Ascending aorta (tissue), 2 donors: ENCODE data around the gene NRXN3. TPM values are rescaled to one million over a fixed set of nuclear protein-coding genes. Genes with fewer than 3 reads are reported as not detected.

Experiments
- DNase-seq, 2 donors: peaks; one replicate each; pipeline ENCODE4 v3.0.0-alpha.2; 2019; ENCODE audit warnings: low spot score in 2 of 2
- H3K27ac ChIP-seq, 2 donors: fragments of 200-600 bp; sonication (generic); one replicate each; pipeline ENCODE4 v1.5.1; 2016 to 2017; ENCODE audit warnings: mild to moderate bottlenecking in 1 of 2
- H3K27me3 ChIP-seq: fragments of 200-600 bp; sonication (generic); one replicate; pipeline ENCODE4 v1.5.1; 2017
- H3K36me3 ChIP-seq, 2 donors: fragments of 200-600 bp; sonication (generic); one replicate each; pipeline ENCODE4 v1.5.1; 2016
- H3K4me1 ChIP-seq, 2 donors: fragments of 200-600 bp; sonication (generic); one replicate each; pipeline ENCODE4 v1.5.1; 2016 to 2017; ENCODE audit warnings: mild to moderate bottlenecking in 1 of 2
- H3K4me3 ChIP-seq, 2 donors: fragments of 200-600 bp; sonication (generic); one replicate each; pipeline ENCODE4 v1.5.1; 2016 to 2017; ENCODE audit warnings: mild to moderate bottlenecking in 1 of 2
- H3K9me3 ChIP-seq, 2 donors: fragments of 200-600 bp; sonication (generic); one replicate each; pipeline ENCODE4 v1.5.1; 2016
- intact Hi-C: fragments of 100-400 bp; cut with DNase I; formaldehyde crosslinking; loops from one replicate; pipeline ENCODE4 v1.15.1; 2023
- total RNA-seq: library from RNA; depleted of rRNA; stranded (reverse); fragments of >200 nt; gene quantifications from one replicate; pipeline ENCODE4 v1.1.0, GENCODE V29; 2016
- TF ChIP-seq, protein P1 (sequence below), 3 experiments: fragments of 200-600 bp in 2 of 3; fragments of 450-650 bp in 1 of 3; sonication (generic) in 2 of 3; IDR thresholded peaks; one replicate each; pipeline ENCODE4 v1.5.1; 2016 to 2019; ENCODE audit warnings: antibody characterized with exemption in 3 of 3, mild to moderate bottlenecking in 1 of 3, moderate library complexity in 1 of 3

NRXN3 gene
- total RNA-seq, 1 donor from 2014 or later = 21.0 TPM

DNA sequence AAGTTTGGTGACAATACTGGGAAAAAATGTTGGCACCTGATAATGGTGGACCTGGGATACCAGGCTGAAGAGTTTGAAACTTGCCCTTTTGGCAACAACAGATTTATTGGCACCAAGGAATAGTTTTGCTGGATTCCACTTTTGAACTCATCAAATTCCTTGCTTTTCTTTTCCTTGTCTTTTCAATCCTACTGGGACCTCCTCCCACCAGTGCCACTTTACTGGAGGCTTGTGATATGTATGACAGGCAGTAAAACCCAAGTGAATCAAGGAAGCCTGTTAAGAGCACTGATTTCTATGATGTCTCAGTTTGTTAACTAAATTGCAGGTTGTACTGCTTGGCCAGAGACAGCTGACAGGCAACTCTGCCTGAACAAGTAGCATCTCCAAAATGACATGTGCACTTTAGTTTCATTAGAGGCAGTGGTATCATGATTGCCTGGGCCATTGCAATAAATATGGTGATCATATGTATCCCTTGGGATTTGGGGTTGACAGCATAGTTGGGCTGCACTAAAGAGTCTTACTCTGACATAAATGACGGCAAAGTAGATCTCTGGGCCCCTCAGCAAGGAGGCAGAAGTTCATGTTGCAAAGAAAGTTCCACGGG, 1475.7 kb downstream of the NRXN3 start:
- Histone ChIP-seq H3K36me3 (no peaks in the 10 kb centered on the region), H3K27ac (no peak overlapping the region), H3K4me3 (no peak overlapping the region), H3K9me3 (no peaks in the 10 kb centered on the region), H3K4me1 (no peaks in the 10 kb centered on the region), H3K27me3 (no peaks in the 10 kb centered on the region)
- no peak for DNase-seq
- intact Hi-C loops = no loop called here
- TF ChIP-seq, protein P1, sequence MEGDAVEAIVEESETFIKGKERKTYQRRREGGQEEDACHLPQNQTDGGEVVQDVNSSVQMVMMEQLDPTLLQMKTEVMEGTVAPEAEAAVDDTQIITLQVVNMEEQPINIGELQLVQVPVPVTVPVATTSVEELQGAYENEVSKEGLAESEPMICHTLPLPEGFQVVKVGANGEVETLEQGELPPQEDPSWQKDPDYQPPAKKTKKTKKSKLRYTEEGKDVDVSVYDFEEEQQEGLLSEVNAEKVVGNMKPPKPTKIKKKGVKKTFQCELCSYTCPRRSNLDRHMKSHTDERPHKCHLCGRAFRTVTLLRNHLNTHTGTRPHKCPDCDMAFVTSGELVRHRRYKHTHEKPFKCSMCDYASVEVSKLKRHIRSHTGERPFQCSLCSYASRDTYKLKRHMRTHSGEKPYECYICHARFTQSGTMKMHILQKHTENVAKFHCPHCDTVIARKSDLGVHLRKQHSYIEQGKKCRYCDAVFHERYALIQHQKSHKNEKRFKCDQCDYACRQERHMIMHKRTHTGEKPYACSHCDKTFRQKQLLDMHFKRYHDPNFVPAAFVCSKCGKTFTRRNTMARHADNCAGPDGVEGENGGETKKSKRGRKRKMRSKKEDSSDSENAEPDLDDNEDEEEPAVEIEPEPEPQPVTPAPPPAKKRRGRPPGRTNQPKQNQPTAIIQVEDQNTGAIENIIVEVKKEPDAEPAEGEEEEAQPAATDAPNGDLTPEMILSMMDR (IDR thresholded peaks at IDR 0.05) = no peak

DNA sequence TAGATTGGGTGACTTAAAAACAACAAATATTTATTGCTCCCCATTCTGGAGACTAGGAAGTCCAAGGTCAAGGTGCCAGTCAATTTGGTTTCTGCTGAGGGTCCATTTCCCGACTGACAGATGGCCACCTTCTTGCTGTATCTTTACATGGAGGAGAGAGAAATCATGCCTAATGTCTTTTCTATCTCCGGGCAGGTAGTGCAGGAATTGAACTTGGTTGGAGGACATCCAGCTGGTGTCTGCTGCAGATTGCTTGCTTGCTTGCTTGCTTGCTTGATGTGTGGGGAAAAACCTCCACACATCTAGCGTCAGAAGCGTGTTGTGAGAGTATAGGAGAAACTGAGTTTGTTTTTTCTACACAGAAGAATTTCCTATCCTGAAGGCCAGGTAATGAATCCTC, 1479.7 kb downstream of the NRXN3 start:
- intact Hi-C loops = loop anchor here (1.0 kb wide), 1 partner anchor 11 kb away; no protein-coding TSS in a partner anchor
- Histone ChIP-seq H3K27ac (no peak overlapping the region), H3K36me3 (no peaks in the 10 kb centered on the region), H3K9me3 (no peaks in the 10 kb centered on the region), H3K27me3 (no peaks in the 10 kb centered on the region), H3K4me3 (no peak overlapping the region), H3K4me1 (no peaks in the 10 kb centered on the region)
- DNase-seq = no peak
- TF ChIP-seq, protein P1 (IDR thresholded peaks at IDR 0.05) = no peak

DNA sequence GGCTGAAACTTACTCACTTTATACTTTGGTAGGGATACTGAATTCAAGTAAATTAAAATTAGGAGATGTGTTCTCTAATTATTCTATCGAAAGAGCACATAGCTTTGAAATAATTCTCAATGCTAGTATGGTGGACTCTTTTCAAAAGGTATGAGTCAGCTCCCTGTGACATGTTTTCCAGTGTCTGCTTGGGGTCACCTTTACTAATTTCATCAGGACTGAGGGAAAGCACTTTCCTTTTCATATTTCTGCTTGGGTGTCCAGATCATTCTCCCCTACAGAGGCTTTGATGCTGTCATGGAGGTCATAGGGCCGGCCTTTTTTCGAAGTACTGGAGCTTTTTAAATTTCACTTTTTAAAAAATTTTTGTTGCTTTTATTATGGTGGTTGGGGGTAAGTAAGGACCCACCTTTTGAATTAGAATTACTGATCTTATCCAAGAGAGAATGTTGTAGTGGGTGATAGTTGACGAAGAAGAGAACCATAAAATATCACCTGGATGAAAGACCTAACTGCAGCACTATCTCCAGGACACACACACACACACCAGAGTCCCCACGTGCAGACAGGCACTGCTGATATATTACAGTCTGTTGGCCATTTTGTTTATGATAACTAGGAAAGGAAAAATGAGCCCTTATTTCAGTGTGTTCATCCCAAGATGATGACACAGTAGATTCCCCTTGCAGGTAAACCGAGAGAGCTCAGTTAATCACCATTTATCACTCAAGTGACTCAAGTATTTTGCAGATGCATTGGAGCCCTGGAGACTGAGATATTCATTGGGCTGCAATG, 1482.5 kb downstream of the NRXN3 start:
- no peak overlapping the region for H3K4me3 ChIP-seq
- no peaks in the 10 kb centered on the region for H3K4me1 ChIP-seq
- no peak overlapping the region for H3K27ac ChIP-seq
- intact Hi-C loops = no loop called here
- DNase-seq = no peak
- TF ChIP-seq, protein P1 (IDR thresholded peaks at IDR 0.05) = no peak
- H3K36me3 ChIP-seq = no peaks in the 10 kb centered on the region
- H3K27me3 ChIP-seq = no peaks in the 10 kb centered on the region
- H3K9me3 ChIP-seq = no peaks in the 10 kb centered on the region

DNA sequence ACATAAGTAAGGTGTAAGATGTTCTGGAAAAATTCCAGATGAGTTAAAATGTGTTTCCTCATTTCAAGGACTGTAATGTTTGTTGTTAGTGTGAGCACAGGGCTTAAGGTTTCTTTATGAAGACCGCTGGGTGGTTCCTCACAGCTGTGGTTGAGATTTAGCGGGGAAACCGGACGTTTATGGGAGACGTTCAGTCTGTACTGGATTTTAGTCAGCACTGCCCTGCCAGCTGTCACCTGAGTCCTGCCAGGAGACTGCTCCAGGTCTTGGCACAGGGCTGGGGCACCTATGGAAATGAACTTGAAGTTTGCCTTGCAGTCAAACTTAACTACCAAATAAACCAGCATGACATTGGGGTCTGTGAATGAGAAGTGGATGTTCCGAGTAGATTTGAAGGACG, 1485.9 kb downstream of the NRXN3 start:
- no peaks in the 10 kb centered on the region for H3K4me1 ChIP-seq
- no peaks in the 10 kb centered on the region for H3K36me3 ChIP-seq
- DNase-seq = no peak
- intact Hi-C loops = no loop called here
- H3K27me3 ChIP-seq = no peaks in the 10 kb centered on the region
- H3K27ac ChIP-seq = no peak overlapping the region
- no peaks in the 10 kb centered on the region for H3K9me3 ChIP-seq
- no peak overlapping the region for H3K4me3 ChIP-seq
- TF ChIP-seq, protein P1 (IDR thresholded peaks at IDR 0.05) = no peak

DNA sequence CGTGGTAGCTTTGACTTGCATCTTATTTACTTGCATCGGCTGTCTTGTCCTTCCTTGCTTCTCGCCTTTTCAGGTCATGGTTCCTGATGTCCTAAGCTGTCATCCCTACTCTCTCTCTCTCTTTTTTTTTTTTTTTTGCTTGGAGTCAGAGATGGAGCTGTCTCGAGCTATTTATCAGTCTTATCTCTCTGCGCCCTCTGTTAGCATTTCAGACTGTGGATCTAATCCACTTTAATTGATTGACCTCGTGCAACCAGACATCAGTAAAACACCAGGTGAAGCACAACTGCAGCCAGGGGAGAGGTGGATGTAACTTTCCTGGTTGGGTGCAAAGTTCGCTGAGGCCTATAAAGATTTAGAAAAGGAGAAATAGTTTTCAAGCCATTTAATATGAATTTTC, 1486.3 kb downstream of the NRXN3 start:
- intact Hi-C loops = no loop called here
- Histone ChIP-seq H3K27ac (no peak overlapping the region), H3K4me1 (no peaks in the 10 kb centered on the region), H3K27me3 (no peaks in the 10 kb centered on the region), H3K36me3 (no peaks in the 10 kb centered on the region), H3K9me3 (no peaks in the 10 kb centered on the region), H3K4me3 (no peak overlapping the region)
- TF ChIP-seq, protein P1 (IDR thresholded peaks at IDR 0.05) = no peak
- no peak for DNase-seq
